DND-41 (cell line): Measurements from ENCODE around the gene SMCO2.

Source experiments
- EZH2 ChIP-seq: IDR thresholded peaks from 3 replicates; pipeline ENCODE4 v1.6.1; 2012; ENCODE audit warnings: borderline replicate concordance, low read depth, mild to moderate bottlenecking, moderate library complexity, low read length, inconsistent platforms; ENCODE audit not compliant: severe bottlenecking
- TF ChIP-seq, protein P1 (sequence below): IDR thresholded peaks from 2 replicates; pipeline ENCODE4 v1.5.1; 2012; ENCODE audit warnings: borderline replicate concordance, low read length, moderate library complexity, mild to moderate bottlenecking; ENCODE audit not compliant: poor library complexity, severe bottlenecking; ENCODE audit errors: extremely low read depth

DNA sequence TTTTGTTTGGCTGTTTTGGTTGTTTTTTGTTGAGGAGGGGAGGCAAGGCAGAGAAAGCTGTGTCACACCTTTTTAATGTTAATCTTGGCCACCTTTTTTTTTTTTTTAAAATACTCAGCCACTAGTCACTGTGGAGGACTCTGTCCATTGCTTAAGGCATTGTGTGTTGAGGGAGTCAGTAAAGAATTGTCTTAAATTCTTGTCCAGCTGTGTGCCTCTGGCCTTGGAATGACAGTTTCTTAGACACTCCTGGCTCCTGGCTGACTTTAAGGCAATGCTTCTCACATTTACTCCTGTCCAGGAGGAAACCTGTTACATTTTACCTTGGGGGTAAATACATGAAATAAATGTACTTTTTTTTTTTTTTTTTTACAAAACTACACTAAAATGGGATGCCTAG lies 18.1 kb upstream of the SMCO2 start:
- TF ChIP-seq, protein P1, sequence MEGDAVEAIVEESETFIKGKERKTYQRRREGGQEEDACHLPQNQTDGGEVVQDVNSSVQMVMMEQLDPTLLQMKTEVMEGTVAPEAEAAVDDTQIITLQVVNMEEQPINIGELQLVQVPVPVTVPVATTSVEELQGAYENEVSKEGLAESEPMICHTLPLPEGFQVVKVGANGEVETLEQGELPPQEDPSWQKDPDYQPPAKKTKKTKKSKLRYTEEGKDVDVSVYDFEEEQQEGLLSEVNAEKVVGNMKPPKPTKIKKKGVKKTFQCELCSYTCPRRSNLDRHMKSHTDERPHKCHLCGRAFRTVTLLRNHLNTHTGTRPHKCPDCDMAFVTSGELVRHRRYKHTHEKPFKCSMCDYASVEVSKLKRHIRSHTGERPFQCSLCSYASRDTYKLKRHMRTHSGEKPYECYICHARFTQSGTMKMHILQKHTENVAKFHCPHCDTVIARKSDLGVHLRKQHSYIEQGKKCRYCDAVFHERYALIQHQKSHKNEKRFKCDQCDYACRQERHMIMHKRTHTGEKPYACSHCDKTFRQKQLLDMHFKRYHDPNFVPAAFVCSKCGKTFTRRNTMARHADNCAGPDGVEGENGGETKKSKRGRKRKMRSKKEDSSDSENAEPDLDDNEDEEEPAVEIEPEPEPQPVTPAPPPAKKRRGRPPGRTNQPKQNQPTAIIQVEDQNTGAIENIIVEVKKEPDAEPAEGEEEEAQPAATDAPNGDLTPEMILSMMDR, result no peak
- no peak for TF ChIP-seq EZH2
